ENCODE data around the gene TMIGD1. TPM values are rescaled to one million over a fixed set of nuclear protein-coding genes. Genes with fewer than 3 reads are reported as not detected.

Gene TMIGD1
- total RNA-seq, 1 experiment from 2014 or later: not detected

DNA sequence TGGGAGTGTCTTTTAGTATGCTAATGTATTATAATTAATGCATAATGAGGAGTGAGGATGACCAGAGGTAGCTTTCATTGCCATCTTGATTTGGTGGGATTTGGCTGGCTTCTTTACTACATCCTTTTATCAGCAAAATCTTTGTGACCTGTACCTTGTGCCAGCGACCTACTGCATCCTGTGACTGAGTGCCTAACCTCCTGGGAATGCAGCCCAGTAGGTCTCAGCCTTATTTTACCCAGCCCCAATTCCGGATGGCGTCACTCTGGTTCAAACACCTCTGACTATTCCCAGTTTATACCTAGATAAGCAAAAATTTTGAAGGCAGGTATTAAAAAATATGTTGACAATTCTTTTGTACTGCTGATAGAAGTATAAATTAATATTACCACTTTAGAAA lies 31.6 kb downstream of the TMIGD1 start:
- H3K27ac ChIP-seq (ENCODE audit: low read depth, low read length): no peak overlapping the region
- TF ChIP-seq POLR2A (IDR thresholded peaks at IDR 0.05; ENCODE audit: borderline replicate concordance, extremely low read depth, insufficient read depth, insufficient read length): no peak
- TF ChIP-seq ATF3 (IDR thresholded peaks at IDR 0.05): no peak
- H3K4me1 ChIP-seq (ENCODE audit: control insufficient read depth in 1 of 2, insufficient read depth in 2 of 2, low read length in 2 of 2): no peaks in the 10 kb centered on the region
- no peak overlapping the region for H3K9ac ChIP-seq (ENCODE audit: low read length)
- H3K79me2 ChIP-seq (ENCODE audit: insufficient read depth, low read length): no peaks in the 10 kb centered on the region
- H3K4me2 ChIP-seq (ENCODE audit: low read length): no peak overlapping the region
- no TSS peak for BruUV-seq (replicated peaks)
- POLR2A ChIA-PET: no interaction called here
- no peak overlapping the region for H3K4me3 ChIP-seq (replicated peaks in 1 of 2; ENCODE audit: low read depth in 1 of 2, low read length in 2 of 2)
- H3K36me3 ChIP-seq (ENCODE audit: control insufficient read depth in 1 of 2, insufficient read depth in 2 of 2, low read length in 2 of 2): no peaks in the 10 kb centered on the region
- no peaks in the 10 kb centered on the region for H3K27me3 ChIP-seq (ENCODE audit: insufficient read depth, low read length)
- no peak for ATAC-seq
- intact Hi-C loops (cut with micrococcal nuclease): no loop called here
- RAD21 ChIA-PET (ENCODE audit: low non-redundant PET in 1 of 2, low total read pairs in 2 of 2, uncharacterized antibody in 2 of 2, unreplicated experiment in 2 of 2): no interaction called here
- no peak for DNase-seq (ENCODE audit: low read depth, low spot score)
- peaks cover 0 to 4% of the 10 kb centered on the region in 2 experiments; a peak in 1 of 4 replicates for H3K9me3 ChIP-seq (ENCODE audit: control insufficient read depth in 1 of 2, insufficient read depth in 1 of 2, low read depth in 1 of 2, low read length in 2 of 2)
- H4K20me1 ChIP-seq (ENCODE audit: insufficient read depth): no peaks in the 10 kb centered on the region
- H3K9me2 ChIP-seq (ENCODE audit: insufficient read depth): no peaks in the 10 kb centered on the region
- no peak overlapping the region for H2AFZ ChIP-seq (ENCODE audit: low read depth, low read length, poor library complexity, severe bottlenecking)
- CTCF ChIA-PET: no interaction called here

- Histone ChIP-seq H3K4me2 (ENCODE audit: low read length) (no peak overlapping the region), H3K4me1 (ENCODE audit: control insufficient read depth in 1 of 2, insufficient read depth in 2 of 2, low read length in 2 of 2) (no peaks in the 10 kb centered on the region), H3K9ac (ENCODE audit: low read length) (no peak overlapping the region), H4K20me1 (ENCODE audit: insufficient read depth) (no peaks in the 10 kb centered on the region), H3K9me3 (ENCODE audit: control insufficient read depth in 1 of 2, insufficient read depth in 1 of 2, low read depth in 1 of 2, low read length in 2 of 2) (peaks cover 0 to 4% of the 10 kb centered on the region in 2 experiments; a peak in 1 of 4 replicates), H3K27me3 (ENCODE audit: insufficient read depth, low read length) (no peaks in the 10 kb centered on the region), H3K36me3 (ENCODE audit: control insufficient read depth in 1 of 2, insufficient read depth in 2 of 2, low read length in 2 of 2) (no peaks in the 10 kb centered on the region), H3K9me2 (ENCODE audit: insufficient read depth) (no peaks in the 10 kb centered on the region), H3K4me3 (replicated peaks in 1 of 2; ENCODE audit: low read depth in 1 of 2, low read length in 2 of 2) (no peak overlapping the region), H3K27ac (ENCODE audit: low read depth, low read length) (no peak overlapping the region), H3K79me2 (ENCODE audit: insufficient read depth, low read length) (no peaks in the 10 kb centered on the region), H2AFZ (ENCODE audit: low read depth, low read length, poor library complexity, severe bottlenecking) (no peak overlapping the region)
- intact Hi-C loops (cut with micrococcal nuclease): no loop called here
- POLR2A ChIA-PET: no interaction called here
- BruUV-seq (replicated peaks): no TSS peak
- ATAC-seq (no peak), DNase-seq (ENCODE audit: low read depth, low spot score) (no peak)
- RAD21 ChIA-PET (ENCODE audit: low non-redundant PET in 1 of 2, low total read pairs in 2 of 2, uncharacterized antibody in 2 of 2, unreplicated experiment in 2 of 2): no interaction called here
- no peak for TF ChIP-seq JUND (IDR thresholded peaks at IDR 0.05)
- TF ChIP-seq, protein P1, sequence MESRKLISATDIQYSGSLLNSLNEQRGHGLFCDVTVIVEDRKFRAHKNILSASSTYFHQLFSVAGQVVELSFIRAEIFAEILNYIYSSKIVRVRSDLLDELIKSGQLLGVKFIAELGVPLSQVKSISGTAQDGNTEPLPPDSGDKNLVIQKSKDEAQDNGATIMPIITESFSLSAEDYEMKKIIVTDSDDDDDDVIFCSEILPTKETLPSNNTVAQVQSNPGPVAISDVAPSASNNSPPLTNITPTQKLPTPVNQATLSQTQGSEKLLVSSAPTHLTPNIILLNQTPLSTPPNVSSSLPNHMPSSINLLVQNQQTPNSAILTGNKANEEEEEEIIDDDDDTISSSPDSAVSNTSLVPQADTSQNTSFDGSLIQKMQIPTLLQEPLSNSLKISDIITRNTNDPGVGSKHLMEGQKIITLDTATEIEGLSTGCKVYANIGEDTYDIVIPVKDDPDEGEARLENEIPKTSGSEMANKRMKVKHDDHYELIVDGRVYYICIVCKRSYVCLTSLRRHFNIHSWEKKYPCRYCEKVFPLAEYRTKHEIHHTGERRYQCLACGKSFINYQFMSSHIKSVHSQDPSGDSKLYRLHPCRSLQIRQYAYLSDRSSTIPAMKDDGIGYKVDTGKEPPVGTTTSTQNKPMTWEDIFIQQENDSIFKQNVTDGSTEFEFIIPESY (IDR thresholded peaks at IDR 0.05; ENCODE audit: extremely low read depth, insufficient replicate concordance, low read length): no peak
- CTCF ChIA-PET: no interaction called here
Measured at GRCh38 chr17:30300818-30301217, 33.0 kb downstream of the TMIGD1 start.
